GM18870 (cell line): ENCODE results near the gene BZW1.
"Not testable (repeated sequence)": the region's sequence is repeated elsewhere in the genome, so short reads cannot be mapped to it uniquely, and the experiment has no call there.

Experiments
- ATAC-seq: cut with Tn5 transposase; IDR thresholded peaks from one replicate; pipeline ENCODE4 v1.9.1; 2021; ENCODE audit warnings: moderate library complexity; ENCODE audit not compliant: unreplicated experiment

The BZW1 gene

DNA sequence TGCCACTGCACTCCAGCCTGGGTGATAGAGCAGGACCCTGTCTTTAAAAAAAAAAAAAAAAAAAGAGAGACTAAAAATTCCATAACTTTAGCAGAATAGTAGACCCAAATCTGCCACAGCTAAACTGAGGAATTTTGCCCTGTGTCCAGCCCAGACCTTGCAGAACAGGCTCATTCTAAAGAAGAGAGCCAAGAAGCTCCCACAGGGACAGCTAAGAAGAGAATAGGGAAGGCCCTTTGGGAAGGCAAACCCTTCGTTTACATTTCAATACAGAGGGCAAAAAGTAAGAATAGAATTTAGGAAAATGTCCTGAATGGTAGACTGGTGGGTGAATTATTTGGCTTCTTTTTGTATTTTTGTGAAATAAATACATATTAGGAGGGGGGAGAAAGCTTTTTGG, 21.5 kb upstream of the BZW1 start:
- no peak for ATAC-seq

DNA sequence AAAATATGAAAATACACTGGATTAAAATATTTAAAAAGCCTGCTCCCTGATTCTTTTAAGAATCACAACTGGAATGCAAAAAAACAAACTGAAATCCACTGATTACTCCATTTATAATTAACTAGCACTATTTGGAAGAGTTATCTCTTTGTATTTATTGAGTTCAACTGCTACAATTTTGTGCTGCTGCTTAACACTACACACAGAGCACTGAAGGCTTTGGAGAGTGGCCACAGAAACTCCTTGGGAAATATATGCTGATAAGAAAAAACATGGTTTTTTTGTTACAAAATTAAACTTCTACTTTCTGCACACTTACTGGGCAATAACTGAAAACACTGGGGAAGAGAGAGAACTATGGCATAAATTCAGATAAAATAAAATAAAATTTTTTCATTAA, 19.8 kb upstream of the BZW1 start:
- ATAC-seq = no peak

DNA sequence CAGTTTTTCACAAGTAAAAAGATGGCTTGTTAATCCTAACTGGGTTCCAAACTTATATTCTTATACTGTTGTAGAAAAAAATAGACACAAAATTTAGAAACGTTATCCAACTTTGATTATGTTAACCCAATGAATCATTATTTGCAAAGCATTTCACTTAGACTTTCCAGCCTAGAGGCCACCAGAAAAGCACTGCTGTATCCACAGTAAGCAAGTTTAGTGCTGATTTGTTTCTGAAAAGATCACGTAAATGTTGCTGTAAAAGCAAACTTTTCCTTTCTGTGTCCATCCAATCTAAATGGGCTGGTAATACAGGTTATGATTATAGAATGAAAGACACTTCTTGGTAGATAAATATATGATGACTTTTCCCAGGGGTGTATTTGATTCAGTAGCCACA, 17.6 kb upstream of the BZW1 start:
- no peak for ATAC-seq

DNA sequence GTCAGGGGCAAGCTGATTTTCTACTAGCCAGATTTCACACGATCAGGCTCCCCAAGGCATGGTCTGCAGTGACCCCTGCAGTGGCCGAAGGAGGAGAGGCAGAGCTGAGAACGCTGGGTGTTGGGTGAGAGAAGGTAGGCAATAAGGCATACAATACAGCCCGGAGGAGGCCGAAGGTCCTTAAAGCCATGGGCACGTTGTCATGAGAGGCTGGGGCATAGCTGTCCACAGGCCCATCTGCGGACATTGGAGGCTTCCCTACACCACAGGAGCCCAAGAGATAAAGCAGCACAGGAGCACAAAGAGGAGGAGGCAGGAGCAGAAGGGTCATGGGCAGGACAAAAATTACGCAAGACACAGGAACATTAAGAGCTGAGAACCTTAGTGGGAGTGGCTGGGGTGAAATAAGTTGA, 16.7 kb upstream of the BZW1 start:
- ATAC-seq = no peak

DNA sequence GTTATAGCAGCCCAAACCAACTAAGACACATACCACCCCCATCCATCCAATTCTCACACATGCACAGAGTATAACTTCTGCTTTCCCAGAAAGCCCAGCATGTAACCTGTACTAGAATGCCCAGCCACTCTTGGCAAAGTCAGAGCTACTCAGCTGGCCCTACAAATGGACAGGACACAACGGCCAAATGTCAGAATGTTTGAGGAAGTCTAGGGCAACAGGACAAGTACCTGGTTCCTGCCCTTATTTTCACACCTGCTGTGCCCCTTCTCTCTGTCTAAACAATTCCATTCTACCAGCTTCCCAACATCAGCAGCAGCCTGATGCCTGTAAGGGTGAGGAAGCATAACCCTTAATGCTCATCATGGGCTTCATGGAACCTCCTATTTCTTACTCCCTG, 15.1 kb upstream of the BZW1 start:
- ATAC-seq = no peak

DNA sequence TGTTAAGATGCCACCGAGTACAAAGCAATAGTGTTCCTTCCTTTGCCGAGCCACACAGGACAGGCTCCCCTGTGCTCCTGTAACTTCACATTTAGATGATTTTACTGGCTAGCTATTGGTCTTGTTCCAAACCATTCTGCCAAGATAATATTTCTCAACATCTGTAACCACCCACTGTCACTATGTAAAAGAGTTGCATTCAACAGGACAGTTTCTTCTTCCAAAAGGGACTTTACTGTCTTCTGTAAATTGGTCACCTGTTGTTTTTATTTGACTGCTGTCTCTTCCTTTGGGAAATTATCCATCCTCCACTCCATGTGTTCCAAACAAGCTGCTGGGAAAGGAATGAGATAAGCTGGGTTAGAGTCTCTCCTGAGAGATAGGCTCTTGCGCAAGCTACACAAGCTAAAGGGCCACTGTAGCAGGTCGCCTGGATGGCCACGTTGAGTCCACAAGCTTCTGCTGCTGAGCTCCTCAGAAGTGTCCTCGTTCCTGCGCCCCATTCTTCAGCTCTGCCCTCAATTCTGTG, 14.4 kb upstream of the BZW1 start:
- ATAC-seq = no peak

DNA sequence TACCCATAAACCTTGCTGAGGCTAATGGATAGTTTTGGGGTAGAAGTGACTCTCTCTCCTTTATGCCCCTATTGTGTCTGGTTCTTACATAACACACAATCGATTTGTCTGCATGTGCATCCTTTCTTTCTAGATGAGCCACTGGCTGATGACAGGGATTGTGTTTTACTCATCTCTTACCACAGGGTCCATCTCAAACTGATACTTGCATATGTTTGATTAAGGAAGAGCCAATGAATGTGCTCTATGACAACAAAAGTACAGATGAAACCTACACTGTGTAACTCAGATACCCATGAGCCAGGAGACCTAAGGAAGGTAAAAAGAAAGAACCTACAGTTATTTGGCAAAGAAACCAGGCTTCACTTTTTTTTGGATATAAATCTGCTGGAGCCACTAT, 13.2 kb upstream of the BZW1 start:
- ATAC-seq = no peak

DNA sequence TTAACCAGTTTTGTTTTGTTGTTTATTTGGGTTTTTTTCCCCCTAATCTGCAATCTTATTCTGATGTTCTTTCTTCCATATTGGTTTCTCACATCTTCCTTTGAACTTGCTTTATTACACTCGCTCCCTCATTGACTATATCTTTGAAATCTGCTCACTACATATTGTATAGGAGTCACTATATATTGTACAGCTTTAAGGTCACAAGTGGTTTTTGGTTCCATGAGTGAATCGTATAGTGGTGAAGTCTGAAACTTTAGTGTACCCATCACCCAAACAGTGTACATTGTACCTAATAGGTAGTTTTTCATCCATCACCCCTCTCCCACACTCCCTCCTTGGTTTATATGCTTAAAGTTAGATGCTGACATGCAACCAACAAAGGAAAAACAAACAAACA, 11.3 kb upstream of the BZW1 start:
- no peak for ATAC-seq

- ATAC-seq = not testable (repeated sequence)
Observed at GRCh38 chr2:200801431-200801830, 10.3 kb upstream of the BZW1 start.

- ATAC-seq = no peak
Observed at GRCh38 chr2:200809506-200810251, 2.0 kb upstream of the BZW1 start.

- no peak for ATAC-seq
Observed at GRCh38 chr2:200810252-200810997, 1.3 kb upstream of the BZW1 start.

GRCh38 chr2:200810998-200811332, 745 bp upstream of the BZW1 start:
- no peak for ATAC-seq

DNA sequence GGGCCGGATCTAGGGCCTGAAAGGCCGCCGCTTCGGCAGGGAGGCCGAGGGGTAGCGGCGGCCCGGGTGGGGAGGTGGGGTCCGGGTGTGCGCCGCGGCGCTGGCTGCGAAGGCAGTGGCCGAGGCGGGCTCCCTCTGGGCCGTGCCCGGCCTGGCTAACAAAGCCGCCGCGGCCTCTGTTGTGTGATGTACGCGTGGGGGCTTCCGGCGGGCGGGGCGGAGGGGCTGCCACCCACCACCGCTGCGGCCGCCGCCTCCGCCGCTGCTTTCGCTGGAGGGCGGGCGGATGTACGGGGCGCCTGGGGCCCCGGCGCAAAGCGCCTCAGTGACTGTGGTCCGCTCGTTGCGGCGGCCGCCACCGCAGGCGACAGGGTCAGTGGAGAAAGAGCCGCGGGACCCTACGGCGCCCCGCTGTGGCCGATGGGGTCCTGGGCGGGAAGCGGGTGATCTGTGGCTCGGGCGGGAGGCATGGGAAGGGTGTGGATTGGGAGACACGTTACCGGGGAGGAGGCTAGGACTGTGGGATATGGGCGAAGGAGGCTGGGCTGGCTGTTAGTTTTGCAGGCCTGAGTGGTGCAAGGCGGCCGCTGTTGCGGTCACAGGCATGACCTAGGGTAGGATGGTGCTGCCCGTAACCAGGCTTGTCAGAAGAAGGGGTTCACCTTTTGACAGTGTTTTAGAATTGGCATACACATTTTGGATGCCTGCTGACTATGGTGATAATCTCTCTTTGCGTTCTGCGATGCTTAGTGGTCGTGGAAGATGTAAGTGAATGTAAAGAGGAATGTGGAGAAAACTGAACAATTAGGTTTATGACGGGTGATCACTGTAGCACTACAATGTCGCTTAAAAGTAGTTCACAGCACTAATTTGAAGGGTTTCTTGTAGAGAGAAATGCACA, 662 bp downstream of the BZW1 start:
- ATAC-seq = peak; percentile 9

DNA sequence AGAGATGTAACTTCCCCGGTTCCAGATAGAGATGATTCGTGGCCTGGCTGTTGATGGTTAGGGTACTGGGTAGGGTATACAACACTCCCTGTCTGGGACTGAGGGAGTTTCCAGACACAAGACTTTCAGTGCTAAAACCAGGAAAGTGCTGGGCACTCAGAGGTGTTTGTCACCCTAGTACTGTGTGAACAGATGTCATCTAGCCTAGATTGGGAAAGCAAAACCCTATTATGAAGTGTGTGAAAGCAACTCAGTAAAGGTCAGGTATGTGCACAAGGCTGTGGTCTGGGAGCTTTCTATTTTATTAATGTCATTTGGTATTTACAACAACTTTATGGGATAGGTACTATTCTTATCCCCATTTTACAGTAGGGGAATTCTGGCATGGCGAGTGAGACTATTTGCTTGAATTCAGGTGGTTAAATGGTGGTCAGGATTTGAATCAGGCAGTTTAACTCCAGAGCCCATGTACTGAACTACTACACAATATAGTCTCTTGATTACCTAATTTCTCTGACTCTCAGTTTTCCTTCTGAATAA, 2.6 kb downstream of the BZW1 start:
- peak; percentile 51 for ATAC-seq

DNA sequence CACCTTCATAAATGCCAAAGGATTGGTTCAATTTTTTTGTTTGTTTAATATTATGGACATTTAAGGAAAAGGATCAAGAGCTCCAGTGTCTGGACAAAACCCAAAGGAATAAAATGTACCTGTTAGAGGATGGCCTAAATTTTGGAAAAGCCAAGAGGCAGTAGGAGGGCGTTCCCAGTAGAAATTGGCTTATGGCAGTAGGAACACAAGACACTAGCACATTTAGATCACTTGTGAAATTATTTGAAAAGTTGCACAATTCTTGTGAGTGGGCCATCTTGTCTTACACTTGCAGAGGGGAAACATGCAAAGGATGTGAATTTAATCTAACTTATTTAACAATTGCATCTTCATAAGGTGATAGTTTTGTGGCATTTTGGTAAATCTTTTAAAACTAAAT, 3.2 kb downstream of the BZW1 start:
- ATAC-seq = no peak

DNA sequence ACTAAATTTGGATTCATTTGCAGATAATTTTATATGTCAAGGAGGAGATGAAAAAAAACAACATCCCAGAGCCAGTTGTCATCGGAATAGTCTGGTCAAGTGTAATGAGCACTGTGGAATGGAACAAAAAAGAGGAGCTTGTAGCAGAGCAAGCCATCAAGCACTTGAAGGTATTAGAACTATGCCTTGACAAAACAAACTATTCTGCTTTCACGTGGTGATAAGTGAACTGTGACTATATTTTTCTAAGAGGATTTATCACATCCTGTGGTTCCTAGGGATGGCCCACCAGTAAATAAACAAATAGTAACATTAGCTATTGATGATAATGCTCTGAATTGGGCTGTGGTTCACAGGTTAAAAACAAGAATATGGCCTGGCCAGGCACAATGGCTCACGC, 7.0 kb downstream of the BZW1 start:
- ATAC-seq = not testable (repeated sequence)

- no peak for ATAC-seq
Observed at GRCh38 chr2:200820573-200821234, 9.0 kb downstream of the BZW1 start.

DNA sequence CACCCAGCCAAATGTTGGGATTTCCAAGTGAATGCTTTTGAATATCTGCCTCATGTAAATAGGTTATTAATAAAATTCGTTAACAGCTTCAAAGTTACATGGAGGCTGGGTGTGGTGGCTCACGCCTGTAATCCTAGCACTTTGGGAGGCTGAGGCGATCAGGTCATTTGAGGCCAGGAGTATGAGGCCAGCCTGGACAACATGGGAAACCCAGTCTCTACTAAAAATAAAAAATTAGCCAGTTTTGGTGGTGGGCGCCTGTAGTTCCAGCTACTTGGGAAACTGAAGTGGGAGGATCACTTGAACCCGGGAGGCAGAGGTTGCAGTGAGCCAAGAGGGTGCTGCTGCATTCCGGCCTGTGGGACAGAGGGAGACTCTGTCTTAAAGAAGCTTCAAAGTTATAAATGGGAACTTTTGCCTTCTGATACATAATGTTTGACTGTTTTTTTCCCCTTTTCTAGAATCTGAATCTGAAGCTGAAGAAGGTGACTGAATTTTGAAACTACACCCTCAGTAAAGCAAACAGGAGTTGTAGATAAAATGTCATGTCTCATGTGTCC, 10.1 kb downstream of the BZW1 start:
- ATAC-seq = no peak

- no peak for ATAC-seq
Observed at GRCh38 chr2:200828104-200828503, 16.4 kb downstream of the BZW1 start.

DNA sequence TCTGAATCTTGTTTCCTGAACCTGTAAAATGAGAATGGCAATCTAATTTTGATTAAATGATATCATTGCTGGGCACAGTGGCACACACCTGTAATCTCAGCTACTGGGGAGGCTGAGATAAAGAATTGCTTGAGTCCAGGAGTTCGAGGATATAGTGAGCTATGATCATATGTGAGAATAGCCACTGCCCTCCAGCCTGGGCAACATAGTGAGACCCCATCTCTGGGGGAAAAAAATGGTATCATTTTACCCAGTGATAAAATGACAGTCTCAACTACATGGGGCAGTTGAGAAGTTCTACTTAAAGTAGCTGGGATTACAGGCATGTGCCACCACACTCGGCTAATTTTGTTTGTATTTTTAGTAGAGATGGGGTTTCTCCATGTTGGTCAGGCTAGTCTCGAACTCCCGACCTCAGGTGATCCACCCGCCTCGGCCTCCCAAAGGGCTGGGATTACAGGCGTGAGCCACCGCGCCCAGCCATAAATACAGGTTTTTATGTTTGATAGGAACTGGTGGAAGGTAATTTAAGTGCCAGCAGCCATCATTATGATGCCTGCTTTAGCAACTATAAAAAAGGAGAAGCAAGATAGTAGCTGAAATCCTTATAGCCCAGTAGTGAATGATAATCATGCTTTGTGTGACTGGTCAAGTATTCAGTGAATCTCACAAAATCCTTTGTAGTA, 17.0 kb downstream of the BZW1 start:
- no peak for ATAC-seq
